H1 (cell line): ENCODE data around the gene ZNF200. TPM values are rescaled to one million over a fixed set of nuclear protein-coding genes. Genes with fewer than 3 reads are reported as not detected.

Experiments
- CTCF ChIA-PET: fragments of 300-600 bp; sonication (Branson Sonifier 250); formaldehyde crosslinking; loops from one replicate; lab custom pipeline; 2021; ENCODE audit not compliant: partially characterized antibody; lab: Charles Lee
- POLR2A ChIA-PET: fragments of 300-600 bp; sonication (Branson Sonifier 250); formaldehyde crosslinking; loops from one replicate; lab custom pipeline; 2021; ENCODE audit warnings: inconsistent platforms; ENCODE audit not compliant: partially characterized antibody; lab: Charles Lee
- DNase-seq, 2 experiments: peaks; one replicate each; pipeline versions ENCODE4 v3.0.0 to v3.0.0-alpha.2; 2010 to 2022; ENCODE audit warnings: low spot score in 2 of 2, low read depth in 1 of 2, mixed read lengths in 1 of 2
- FAIRE-seq: peaks from 2 replicates; lab custom pipeline; 2011; peaks lifted over from hg19 to GRCh38; lab: Jason Lieb, UNC
- H2AFZ ChIP-seq: 2 replicates; pipeline ENCODE4 v1.8.1; 2012; ENCODE audit warnings: low read length, inconsistent platforms
- H2AK5ac ChIP-seq: 2 replicates; pipeline ENCODE4 v1.6.1; 2013; ENCODE audit warnings: low read depth, low read length
- H2BK120ac ChIP-seq: replicated peaks from 2 replicates; pipeline ENCODE3; 2013; ENCODE audit warnings: low read depth, low read length, inconsistent platforms
- H2BK12ac ChIP-seq: 2 replicates; pipeline ENCODE4 v1.6.1; 2013; ENCODE audit warnings: low read depth, low read length
- H2BK15ac ChIP-seq: 2 replicates; pipeline ENCODE4 v1.6.1; 2013; ENCODE audit warnings: low read length
- H2BK20ac ChIP-seq: 2 replicates; pipeline ENCODE4 v1.6.1; 2013; ENCODE audit warnings: low read length
- H2BK5ac ChIP-seq: 2 replicates; pipeline ENCODE4 v1.6.1; 2013; ENCODE audit warnings: low read depth, low read length
- H3K14ac ChIP-seq: 2 replicates; pipeline ENCODE4 v1.6.1; 2013; ENCODE audit warnings: inconsistent platforms; ENCODE audit not compliant: insufficient read length
- H3K18ac ChIP-seq: 2 replicates; pipeline ENCODE4 v1.6.1; 2013; ENCODE audit warnings: low read length; ENCODE audit errors: extremely low read depth
- H3K23ac ChIP-seq: 2 replicates; pipeline ENCODE4 v1.6.1; 2013; ENCODE audit warnings: inconsistent platforms; ENCODE audit not compliant: insufficient read length
- H3K23me2 ChIP-seq: 2 replicates; pipeline ENCODE4 v1.6.1; 2013; ENCODE audit warnings: low read depth, low read length
- H3K27ac ChIP-seq: 2 replicates; pipeline ENCODE4 v1.6.1; 2011; ENCODE audit warnings: low read depth, low read length, inconsistent platforms
- H3K27me3 ChIP-seq, 4 experiments: replicated peaks in 1 of 4; 1 replicate in 1 of 4; 2 replicates in 3 of 4; pipeline versions ENCODE4 v1.6.1 to v1.8.1; 2011 to 2013; ENCODE audit warnings: low read length in 3 of 4, mild to moderate bottlenecking in 3 of 4, inconsistent platforms in 2 of 4, mixed read lengths in 2 of 4, moderate library complexity in 1 of 4; ENCODE audit not compliant: control insufficient read depth in 3 of 4, insufficient read depth in 3 of 4; ENCODE audit errors: extremely low read depth in 1 of 4
- H3K36me3 ChIP-seq, 4 experiments: 2 replicates each; pipeline versions ENCODE4 v1.6.1 to v1.8.1; 2011 to 2013; ENCODE audit warnings: mild to moderate bottlenecking in 4 of 4, low read length in 3 of 4, moderate library complexity in 2 of 4, control low read depth in 1 of 4, inconsistent platforms in 1 of 4; ENCODE audit not compliant: insufficient read depth in 4 of 4, control insufficient read depth in 2 of 4
- H3K4ac ChIP-seq: replicated peaks from 2 replicates; pipeline ENCODE3; 2013; ENCODE audit warnings: low read length, low read depth, mixed read lengths, inconsistent platforms; ENCODE audit not compliant: insufficient read length
- H3K4me1 ChIP-seq, 4 experiments: replicated peaks in 1 of 4; 1 replicate in 1 of 4; 2 replicates in 3 of 4; pipeline versions ENCODE4 v1.6.1 to v1.8.1; 2011 to 2013; ENCODE audit warnings: low read length in 3 of 4, inconsistent platforms in 2 of 4, mixed read lengths in 1 of 4; ENCODE audit not compliant: insufficient read depth in 4 of 4, control insufficient read depth in 3 of 4
- H3K4me2 ChIP-seq, 2 experiments: 2 replicates each; pipeline versions ENCODE4 v1.6.1 to v1.8.1; 2011 to 2013; ENCODE audit warnings: low read depth in 2 of 2, low read length in 2 of 2, control low read depth in 1 of 2, inconsistent platforms in 1 of 2, mild to moderate bottlenecking in 1 of 2; ENCODE audit not compliant: insufficient read depth in 1 of 2
- H3K4me3 ChIP-seq, 4 experiments: fragments of 200-600, 300-600 bp in 1 of 4; sonication (generic), shearing (Covaris generic), sonication (Bioruptor Twin) in 1 of 4; 2 replicates each; pipeline versions ENCODE4 v1.5.1 to v1.8.1; 2011 to 2016; ENCODE audit warnings: low read length in 4 of 4, low read depth in 3 of 4, control low read depth in 2 of 4, inconsistent platforms in 2 of 4, mild to moderate bottlenecking in 2 of 4, mixed read lengths in 1 of 4, moderate library complexity in 1 of 4; ENCODE audit not compliant: insufficient read depth in 2 of 4; ENCODE audit errors: extremely low read depth in 1 of 4
- H3K56ac ChIP-seq: replicated peaks from 2 replicates; pipeline ENCODE3; 2013; ENCODE audit warnings: low read depth, mild to moderate bottlenecking, mixed read lengths, low read length, inconsistent platforms; ENCODE audit not compliant: insufficient read length
- H3K79me1 ChIP-seq: 2 replicates; pipeline ENCODE4 v1.6.1; 2013; ENCODE audit warnings: low read depth, low read length, control low read depth
- H3K79me2 ChIP-seq, 2 experiments: 2 replicates each; pipeline versions ENCODE4 v1.6.1 to v1.8.1; 2012 to 2013; ENCODE audit warnings: low read length in 2 of 2, mild to moderate bottlenecking in 2 of 2, inconsistent platforms in 1 of 2; ENCODE audit not compliant: insufficient read depth in 2 of 2, control insufficient read depth in 1 of 2
- H3K9ac ChIP-seq, 4 experiments: replicated peaks in 1 of 4; 1 replicate in 1 of 4; 2 replicates in 3 of 4; pipeline versions ENCODE4 v1.6.1 to v1.8.1; 2011 to 2013; ENCODE audit warnings: low read depth in 3 of 4, low read length in 3 of 4, control low read depth in 2 of 4, mild to moderate bottlenecking in 2 of 4, moderate library complexity in 2 of 4, inconsistent platforms in 1 of 4; ENCODE audit errors: extremely low read depth in 1 of 4
- H3K9me3 ChIP-seq, 2 experiments: 2 replicates each; pipeline versions ENCODE4 v1.6.1 to v1.8.1; 2012 to 2013; ENCODE audit warnings: mild to moderate bottlenecking in 2 of 2, moderate library complexity in 2 of 2, control low read depth in 1 of 2, inconsistent platforms in 1 of 2, low read depth in 1 of 2, low read length in 1 of 2, mixed read lengths in 1 of 2; ENCODE audit not compliant: insufficient read depth in 2 of 2
- H4K20me1 ChIP-seq, 2 experiments: replicated peaks in 1 of 2; 2 replicates each; pipeline versions ENCODE3 to v1.8.1; 2011 to 2013; ENCODE audit warnings: inconsistent platforms in 2 of 2, low read length in 2 of 2, mild to moderate bottlenecking in 1 of 2; ENCODE audit not compliant: insufficient read depth in 2 of 2, control insufficient read depth in 1 of 2
- H4K5ac ChIP-seq: 2 replicates; pipeline ENCODE4 v1.6.1; 2013; ENCODE audit warnings: low read length, low read depth, mixed read lengths, inconsistent platforms; ENCODE audit not compliant: insufficient read length
- H4K8ac ChIP-seq: 2 replicates; pipeline ENCODE4 v1.8.0; 2013; ENCODE audit warnings: mild to moderate bottlenecking, moderate library complexity, low read length, inconsistent platforms; ENCODE audit not compliant: insufficient read depth; ENCODE audit errors: extremely low read depth
- H4K91ac ChIP-seq: replicated peaks from 2 replicates; pipeline ENCODE3; 2013; ENCODE audit warnings: low read length, mixed read lengths, inconsistent platforms; ENCODE audit not compliant: insufficient read length
- POU5F1 ChIP-seq: IDR thresholded peaks from 2 replicates; pipeline ENCODE4 v1.6.1; 2011; ENCODE audit warnings: low read depth, mild to moderate bottlenecking, low read length, moderate library complexity
- WGBS, 2 experiments: shearing (Covaris generic) in 1 of 2; methylation state at CpG; one replicate each; pipeline versions ENCODE4 v1.1.6 to v1.1.7; 2013 to 2015; ENCODE audit warnings: low lambda C conversion rate in 2 of 2, mixed read lengths in 2 of 2, inconsistent platforms in 1 of 2, low coverage in 1 of 2, missing lambda C conversion rate in 1 of 2; ENCODE audit not compliant: insufficient replicate concordance in 2 of 2, insufficient coverage in 1 of 2, insufficient read length in 1 of 2; ENCODE audit errors: extremely low coverage in 1 of 2, missing lambda C conversion rate in 1 of 2; 5-methylcytosine and 5-hydroxymethylcytosine counted together
- polyA plus RNA-seq, 7 experiments: library from polyadenylated mRNA; depleted of rRNA in 3 of 7; stranded (reverse) in 5 of 7; unstranded in 2 of 7; fragments of >200 nt in 5 of 7; fragments of 200-250 nt in 2 of 7; gene quantifications; 1 replicate in 5 of 7; 2 replicates in 1 of 7; 4 replicates in 1 of 7; pipeline versions ENCODE4 v1.2.1 to v1.2.3, GENCODE V29; 2011 to 2013; ENCODE audit warnings: missing spikeins in 2 of 7, mixed read lengths in 2 of 7
- total RNA-seq: library from RNA; stranded (reverse); fragmentation: NEBNext Ultra II Directional; extraction: Animal tissue kit (Norgen Biotek cat#: 25700); gene quantifications from 2 replicates; pipeline ENCODE4 v1.2.1, GENCODE V29; 2021

Gene ZNF200
- total and polyA plus RNA-seq, 2 of the 8 experiments (the other 6 are each of a cell fraction or from before 2014, with no cell fraction given): 2.7 to 9.9 TPM

- Histone ChIP-seq H3K9ac (no peak overlapping the region), H2AFZ (no peak overlapping the region), H2BK15ac (no peak overlapping the region), H3K4me3 (no peak overlapping the region), H3K9me3 (peaks cover 25 to 39% of the 10 kb centered on the region in 2 experiments), H2AK5ac (no peak overlapping the region), H3K14ac (no peak overlapping the region), H3K79me2 (no peaks in the 10 kb centered on the region), H2BK120ac (no peak overlapping the region), H3K79me1 (no peaks in the 10 kb centered on the region), H2BK20ac (no peak overlapping the region), H4K5ac (no peak overlapping the region), H3K18ac (no peak overlapping the region), H2BK5ac (no peak overlapping the region), H3K4ac (no peak overlapping the region), H3K27ac (no peak overlapping the region), H3K23ac (no peak overlapping the region), H3K36me3 (no peaks in the 10 kb centered on the region), H3K27me3 (no peaks in the 10 kb centered on the region), H3K23me2 (no peaks in the 10 kb centered on the region), H3K4me1 (no peaks in the 10 kb centered on the region), H2BK12ac (no peak overlapping the region), H4K20me1 (no peaks in the 10 kb centered on the region), H3K4me2 (no peak overlapping the region), H3K56ac (no peak overlapping the region), H4K91ac (no peak overlapping the region), H4K8ac (no peak overlapping the region)
- CTCF ChIA-PET: interaction anchor here (0.5 to 2.4 kb wide), 2 partner anchors 13 to 457 kb away, joined by 3 to 12 read pairs; no protein-coding TSS in a partner anchor
- POLR2A ChIA-PET: interaction anchor here (1.4 kb wide), 1 partner anchor 13 kb away, joined by 3 read pairs; no protein-coding TSS in a partner anchor
- TF ChIP-seq POU5F1: no peak
- FAIRE-seq (no peak), DNase-seq (no peak)
- WGBS, 2 experiments: 89% methylated on average over 25 of the region's 35 CpGs; no CpG with 5 or more reads in 1 of the 2 experiments
Observed at GRCh38 chr16:3254309-3254708, 19.4 kb upstream of the ZNF200 start.
